Urothelium cell line (cell line): ENCODE measurements around the gene ZNF92.
A peak's percentile ranks its signal among the peaks of the same experiment; 100 is the strongest.
"Not testable (repeated sequence)": the region's sequence is repeated elsewhere in the genome, so short reads cannot be mapped to it uniquely, and the experiment has no call there.

Source experiments
- DNase-seq: peaks from one replicate; pipeline ENCODE4 v3.0.0; 2011; ENCODE audit warnings: low spot score, mixed read lengths
- FAIRE-seq: peaks from 2 replicates; lab custom pipeline; 2011; peaks lifted over from hg19 to GRCh38; lab: Jason Lieb, UNC

ZNF92 gene

GRCh38 chr7:65422670-65423069 is 49.0 kb downstream of the ZNF92 start:
- FAIRE-seq = no peak

DNA sequence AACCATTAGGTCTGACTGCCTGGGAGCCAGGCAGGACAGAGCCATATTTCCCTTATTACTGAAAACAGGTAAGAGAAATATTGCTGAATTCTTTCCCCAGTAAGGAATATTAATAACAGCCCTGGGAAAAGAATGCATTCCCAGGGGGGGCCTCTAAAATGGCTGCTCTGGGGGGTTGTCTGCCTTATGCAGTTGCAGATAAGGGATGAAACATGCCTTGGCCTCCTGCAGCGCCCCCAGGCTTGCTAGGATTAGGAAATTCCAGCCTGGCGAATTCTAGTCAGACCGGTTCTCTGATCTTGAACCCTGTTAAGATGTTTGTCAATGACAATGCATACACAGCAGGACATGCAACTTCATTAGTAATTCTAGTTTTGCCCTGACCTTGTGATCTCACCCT is 49.6 kb downstream of the ZNF92 start:
- DNase-seq, FAIRE-seq: not testable (repeated sequence)

More at GRCh38 chr7:65422670-65423069, 49.0 kb downstream of the ZNF92 start:
- DNase-seq = no peak

DNA sequence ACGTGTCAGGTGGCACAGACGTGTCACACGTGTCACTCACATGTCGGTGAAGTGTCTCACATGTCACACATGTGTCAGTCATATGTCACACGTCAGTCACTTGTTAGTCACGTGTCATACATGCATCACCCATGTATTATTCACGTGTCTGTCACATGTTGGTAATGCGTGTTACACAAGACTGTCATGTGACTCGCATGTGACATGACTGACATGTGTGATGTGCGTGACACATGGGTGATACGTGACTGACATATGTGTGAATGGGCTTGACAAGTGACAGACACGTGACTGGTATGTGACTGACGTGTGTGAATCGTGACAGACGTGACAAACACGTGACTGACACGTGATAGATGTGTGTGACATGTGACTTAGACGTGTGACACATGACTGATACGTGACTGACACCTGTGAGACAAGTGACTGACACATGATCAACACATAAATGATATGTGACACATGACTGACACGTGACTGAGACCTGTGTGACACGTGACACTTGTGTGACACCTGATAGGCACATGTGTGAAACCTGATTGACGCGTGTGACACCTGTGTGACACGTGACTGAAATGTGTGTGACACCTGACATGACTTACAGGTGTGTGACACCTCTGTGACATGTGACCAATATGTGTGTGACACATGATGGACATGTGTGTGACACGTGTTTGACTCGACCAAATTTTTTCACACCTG is 56.1 kb downstream of the ZNF92 start:
- peak; percentile 58 for FAIRE-seq
- DNase-seq = no peak

DNA sequence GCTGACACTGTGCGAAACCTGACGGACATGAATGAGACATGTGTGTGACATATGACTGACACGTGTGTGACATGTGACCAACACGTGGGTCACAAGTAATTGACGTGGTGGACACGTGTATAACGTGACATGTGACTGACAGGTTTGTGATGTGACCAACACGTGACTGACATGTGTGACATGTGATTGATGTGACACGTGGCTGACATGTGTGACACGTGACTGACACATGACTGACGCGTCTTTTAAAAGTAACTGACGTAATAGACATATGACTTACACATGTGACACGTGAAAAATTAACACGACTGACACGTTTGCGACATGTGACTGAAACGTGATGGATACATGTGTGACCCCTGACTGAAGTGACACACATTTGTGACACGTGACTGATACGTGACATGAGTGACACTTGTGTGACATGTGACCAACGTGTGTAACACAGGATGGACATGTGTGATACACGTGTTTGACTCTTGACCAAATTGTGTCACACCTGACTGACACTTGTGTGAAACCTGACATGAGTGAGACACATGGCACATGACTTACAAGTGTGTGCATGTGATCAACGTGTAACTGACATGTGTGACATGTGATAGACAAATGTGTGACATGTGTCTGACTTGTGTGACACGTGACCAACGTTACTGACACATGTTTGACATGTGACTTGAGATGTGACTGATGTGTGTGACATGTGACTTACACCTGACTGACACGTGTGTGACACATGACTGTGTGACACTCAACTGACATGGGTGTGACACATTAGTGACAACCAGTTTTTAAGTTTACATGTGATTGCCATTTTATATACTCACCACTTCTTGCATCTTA is 56.9 kb downstream of the ZNF92 start:
- FAIRE-seq = peak; percentile 99
- DNase-seq = no peak

DNA sequence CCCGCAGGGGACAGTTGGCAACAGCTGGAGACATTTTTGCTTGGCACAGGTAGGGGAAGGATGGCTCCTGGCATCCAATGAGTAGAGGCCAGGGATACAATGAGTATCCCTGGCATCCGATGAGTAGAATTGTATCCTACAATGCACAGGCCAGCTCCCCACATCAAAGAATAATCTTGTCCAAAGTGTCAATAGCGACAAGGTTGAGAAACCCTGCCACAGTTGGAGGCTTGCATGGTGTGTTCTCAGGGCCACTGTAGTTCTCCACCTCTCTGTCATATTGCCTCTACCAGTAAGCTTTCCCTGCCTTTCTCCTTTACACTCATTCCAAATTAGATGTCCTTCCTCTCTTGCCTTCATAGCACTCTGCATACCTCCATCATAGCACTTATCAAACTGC is 60.7 kb downstream of the ZNF92 start:
- no peak for DNase-seq

DNA sequence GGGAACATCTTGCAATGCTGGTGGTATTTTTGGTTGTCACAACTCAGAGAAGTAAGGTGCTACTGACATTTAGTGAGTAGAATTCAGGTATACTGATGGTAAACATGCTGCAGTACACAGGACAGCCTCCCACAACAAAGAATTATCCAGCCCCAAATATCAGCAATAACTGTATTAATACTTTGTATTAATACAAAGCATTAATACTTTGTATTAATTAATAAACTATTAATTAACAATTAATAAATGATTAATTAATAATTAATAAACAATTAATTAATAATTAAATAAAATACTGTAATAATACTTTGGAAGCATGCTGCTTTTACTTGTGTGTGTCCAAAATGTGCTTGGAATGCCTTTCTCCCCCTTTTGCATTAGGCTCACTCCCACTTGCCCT is 62.5 kb downstream of the ZNF92 start:
- DNase-seq (no peak), FAIRE-seq (no peak)

More for the DNA sequence above, 60.7 kb downstream of the ZNF92 start:
- peak; percentile 59 for FAIRE-seq

- FAIRE-seq (peak; percentile 37), DNase-seq (no peak)
Measured at GRCh38 chr7:65438598-65438997, 64.9 kb downstream of the ZNF92 start.

GRCh38 chr7:65441010-65441409 is 67.4 kb downstream of the ZNF92 start:
- FAIRE-seq = no peak

GRCh38 chr7:65444205-65444842 is 70.7 kb downstream of the ZNF92 start:
- DNase-seq (no peak), FAIRE-seq (no peak)

More at GRCh38 chr7:65441010-65441409, 67.4 kb downstream of the ZNF92 start:
- DNase-seq = peak; percentile 46

DNA sequence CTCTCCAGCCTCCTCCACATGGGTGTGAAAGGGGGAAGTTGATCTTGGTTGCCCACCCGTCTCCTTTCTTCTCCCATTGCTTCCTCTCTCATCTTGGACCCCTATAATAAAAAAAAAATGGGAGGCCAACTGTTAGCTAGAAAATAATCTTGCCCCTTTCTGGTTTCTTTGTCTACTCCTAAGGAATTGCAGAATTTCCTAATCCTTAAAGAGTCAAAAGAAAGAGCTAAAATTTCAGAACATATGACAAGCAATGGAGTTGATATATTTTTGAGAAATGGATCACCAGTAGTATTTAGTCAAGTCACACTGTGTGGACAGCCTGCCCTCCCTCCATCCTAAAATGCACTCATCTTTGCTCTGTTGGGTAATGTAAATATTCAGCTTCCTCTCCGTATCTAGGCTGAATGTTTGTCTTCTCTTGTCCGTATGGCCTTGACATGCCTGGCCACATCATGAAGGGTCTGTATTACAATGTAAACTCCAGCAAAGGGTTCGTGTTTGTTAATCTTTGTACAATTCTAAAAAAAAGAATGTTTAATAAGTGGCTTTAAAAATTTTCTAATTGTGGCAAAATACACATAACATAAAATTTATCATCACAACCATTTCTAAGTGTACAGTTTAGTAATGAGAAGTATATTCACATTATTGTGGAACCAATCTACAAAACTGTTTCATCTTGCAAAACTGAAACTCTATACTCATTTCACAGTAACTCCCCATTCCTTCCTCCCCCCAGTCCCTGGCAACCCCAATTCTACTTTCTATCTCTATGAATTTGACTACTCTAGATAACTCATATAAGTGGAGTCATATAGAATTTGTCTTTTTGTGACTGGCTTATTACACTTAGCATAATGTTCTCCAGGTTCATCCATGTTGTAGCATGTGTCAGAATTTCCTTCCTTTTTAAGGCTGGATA is 71.5 kb downstream of the ZNF92 start:
- FAIRE-seq = peak; percentile 23
- DNase-seq = no peak

GRCh38 chr7:65447041-65447440 is 73.4 kb downstream of the ZNF92 start:
- FAIRE-seq, DNase-seq: not testable (repeated sequence)

DNA sequence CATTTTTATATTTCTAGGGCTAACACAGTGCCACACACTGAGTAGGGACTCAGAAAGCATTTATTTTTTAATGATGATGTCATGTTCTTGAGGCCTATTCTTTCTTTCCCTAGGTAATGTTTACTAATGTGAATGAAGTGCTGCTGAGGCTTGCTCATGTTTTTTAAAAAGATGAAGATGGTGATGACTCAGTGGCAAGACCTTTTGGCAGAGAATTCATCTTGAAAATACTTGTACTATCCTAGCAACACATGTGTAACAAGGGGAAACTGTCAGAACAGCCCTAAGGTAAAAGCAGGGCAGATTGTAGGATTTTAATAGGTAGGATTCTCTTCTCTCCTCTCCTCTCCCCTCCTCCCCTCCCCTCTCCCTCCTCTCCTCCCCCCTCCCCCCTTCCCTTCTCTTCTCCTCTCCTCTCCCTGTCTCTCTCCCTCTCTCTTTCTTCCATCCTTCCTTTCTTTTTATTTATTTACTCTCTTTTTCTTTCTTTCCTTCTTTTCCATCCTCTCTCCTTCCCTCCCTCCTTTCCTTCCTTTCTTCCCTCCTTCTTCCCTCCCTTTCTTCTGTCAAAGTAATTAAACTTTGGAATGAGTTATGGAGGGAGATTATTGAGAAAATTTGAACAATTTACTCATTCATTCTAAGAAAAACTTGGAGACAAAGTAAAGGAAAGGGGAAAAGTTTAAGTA is 75.3 kb downstream of the ZNF92 start:
- DNase-seq (peak; percentile 60), FAIRE-seq (no peak)

DNA sequence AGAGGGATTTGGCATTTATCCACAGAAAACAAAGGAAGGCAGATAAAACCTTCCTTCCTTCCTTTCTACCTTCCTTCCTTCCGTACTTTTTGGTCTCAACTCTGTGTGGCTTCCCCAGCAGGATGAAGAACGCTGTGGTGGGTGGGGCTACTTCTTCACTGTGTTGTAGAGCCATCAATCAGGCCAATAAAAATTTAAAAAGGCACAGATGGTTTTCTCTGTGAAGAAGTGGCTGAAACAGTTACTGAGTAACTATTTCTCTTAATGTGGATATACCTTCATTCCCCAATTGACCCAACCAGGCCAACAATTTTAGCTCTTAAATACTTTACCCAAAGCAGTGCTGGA is 75.8 kb downstream of the ZNF92 start:
- no peak for DNase-seq
- no peak for FAIRE-seq
